IPS-NIHi7 (cell line): Measurements from ENCODE around the gene S100PBP.
"Not testable (repeated sequence)": the region's sequence is repeated elsewhere in the genome, so short reads cannot be mapped to it uniquely, and the experiment has no call there.

Source experiments
- DNase-seq: peaks from one replicate; pipeline ENCODE4 v3.0.0; 2012; ENCODE audit warnings: mixed read lengths; ENCODE audit errors: extremely low spot score

The S100PBP gene

GRCh38 chr1:32900371-32900955, 83.0 kb downstream of the S100PBP start:
- DNase-seq = peak; percentile 18

- DNase-seq = peak; percentile 69
These were observed 83.7 kb downstream of the S100PBP start, which contains the start of gene TMEM54 for GRCh38 chr1:32900956-32901822. Gene TMEM54, minus strand, starts transcription at chr1:32901389. Its CDS starts 151 bp downstream, at chr1:32901238.

GRCh38 chr1:32901823-32902534, 84.5 kb downstream of the S100PBP start:
- peak; percentile 5 for DNase-seq

- DNase-seq = peak; percentile 8
These were observed 85.1 kb downstream of the S100PBP start for GRCh38 chr1:32902535-32902920.

DNA sequence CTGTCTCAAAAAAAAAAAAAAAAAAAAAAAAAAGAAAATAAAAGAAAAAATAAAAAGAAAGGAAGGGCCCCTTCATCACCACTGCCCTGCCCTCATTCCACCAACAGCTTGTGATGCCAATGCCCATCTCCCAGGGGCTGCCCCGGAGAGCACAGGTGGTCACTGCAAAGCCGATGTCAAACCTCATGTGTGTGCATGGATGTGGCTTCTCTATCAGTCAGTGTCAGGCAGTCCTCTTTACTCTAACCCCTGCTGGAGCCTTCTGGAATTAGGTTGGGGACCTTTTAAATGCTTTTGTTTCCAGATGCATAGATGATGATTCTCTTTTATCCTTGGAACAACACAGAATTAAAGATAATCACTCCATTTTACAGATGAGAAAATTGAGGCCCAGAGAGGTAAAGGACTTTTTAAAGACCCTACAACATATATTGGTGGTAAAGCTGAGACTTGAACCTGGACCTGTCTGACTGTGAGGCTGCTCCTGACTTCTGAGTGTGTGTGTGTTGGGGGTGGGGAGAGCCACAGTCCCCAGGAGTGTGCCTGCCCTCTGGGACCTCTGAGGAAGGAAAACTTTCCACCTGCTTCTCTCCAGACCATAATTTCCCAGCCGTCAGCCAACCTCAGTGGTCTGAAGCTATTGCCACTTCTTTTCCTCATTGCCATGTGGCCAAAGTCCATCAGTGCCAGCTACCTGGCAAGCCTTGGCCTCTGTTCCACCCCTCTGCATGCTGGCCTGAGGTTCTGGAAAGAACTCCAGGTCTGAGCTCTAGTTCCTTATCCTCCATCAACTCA, 86.7 kb downstream of the S100PBP start:
- DNase-seq = peak; percentile 13

DNA sequence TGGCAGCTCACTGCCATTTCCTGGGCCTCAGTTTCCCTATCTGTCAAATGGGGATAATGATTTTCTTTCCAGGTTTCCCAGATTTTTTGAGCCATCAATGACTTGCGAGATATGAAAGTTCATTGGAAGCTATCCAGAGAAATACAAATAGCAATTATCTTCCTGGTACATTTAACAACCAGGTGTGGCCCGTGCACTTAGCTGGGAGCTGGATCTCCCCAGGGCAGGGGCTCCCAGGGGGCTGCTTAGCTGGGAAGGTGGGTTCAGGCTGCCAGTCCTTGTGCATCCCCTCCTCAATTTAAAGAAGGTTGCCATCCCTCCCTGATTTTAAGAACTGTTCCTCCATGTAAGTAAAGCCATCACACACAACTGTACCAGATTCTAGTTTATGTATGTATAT, 87.3 kb downstream of the S100PBP start:
- peak; percentile 3 for DNase-seq

- not testable (repeated sequence) for DNase-seq
These were observed 88.1 kb downstream of the S100PBP start for GRCh38 chr1:32905588-32905987.

DNA sequence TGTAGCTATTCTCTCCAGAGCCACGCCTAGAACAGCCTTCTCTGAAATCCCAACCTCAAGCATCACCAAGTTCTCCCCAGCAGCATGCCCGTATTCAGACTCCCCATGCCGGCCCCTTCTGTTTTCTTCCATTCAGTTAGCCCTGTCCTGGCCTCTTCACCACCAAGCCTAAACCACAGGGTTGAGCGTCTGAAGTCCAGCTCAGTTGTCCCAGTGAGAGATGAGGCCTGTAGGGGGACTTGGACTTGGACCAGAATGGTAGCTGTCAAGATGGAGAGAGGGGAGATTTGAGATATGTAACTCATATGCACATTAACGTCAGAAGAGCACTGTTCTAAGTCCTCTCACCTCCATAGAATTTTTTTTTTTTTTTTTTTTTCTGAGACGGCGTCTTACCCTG, 89.2 kb downstream of the S100PBP start:
- no peak for DNase-seq

- peak; percentile 19 for DNase-seq
These were observed 90.0 kb downstream of the S100PBP start for GRCh38 chr1:32907435-32907834.
